Measurements from ENCODE around the gene PLIN1. TPM values are rescaled to one million over a fixed set of nuclear protein-coding genes. Genes with fewer than 3 reads are reported as not detected.

The PLIN1 gene
- total RNA-seq, 1 donor from 2014 or later, result 0.15 TPM

DNA sequence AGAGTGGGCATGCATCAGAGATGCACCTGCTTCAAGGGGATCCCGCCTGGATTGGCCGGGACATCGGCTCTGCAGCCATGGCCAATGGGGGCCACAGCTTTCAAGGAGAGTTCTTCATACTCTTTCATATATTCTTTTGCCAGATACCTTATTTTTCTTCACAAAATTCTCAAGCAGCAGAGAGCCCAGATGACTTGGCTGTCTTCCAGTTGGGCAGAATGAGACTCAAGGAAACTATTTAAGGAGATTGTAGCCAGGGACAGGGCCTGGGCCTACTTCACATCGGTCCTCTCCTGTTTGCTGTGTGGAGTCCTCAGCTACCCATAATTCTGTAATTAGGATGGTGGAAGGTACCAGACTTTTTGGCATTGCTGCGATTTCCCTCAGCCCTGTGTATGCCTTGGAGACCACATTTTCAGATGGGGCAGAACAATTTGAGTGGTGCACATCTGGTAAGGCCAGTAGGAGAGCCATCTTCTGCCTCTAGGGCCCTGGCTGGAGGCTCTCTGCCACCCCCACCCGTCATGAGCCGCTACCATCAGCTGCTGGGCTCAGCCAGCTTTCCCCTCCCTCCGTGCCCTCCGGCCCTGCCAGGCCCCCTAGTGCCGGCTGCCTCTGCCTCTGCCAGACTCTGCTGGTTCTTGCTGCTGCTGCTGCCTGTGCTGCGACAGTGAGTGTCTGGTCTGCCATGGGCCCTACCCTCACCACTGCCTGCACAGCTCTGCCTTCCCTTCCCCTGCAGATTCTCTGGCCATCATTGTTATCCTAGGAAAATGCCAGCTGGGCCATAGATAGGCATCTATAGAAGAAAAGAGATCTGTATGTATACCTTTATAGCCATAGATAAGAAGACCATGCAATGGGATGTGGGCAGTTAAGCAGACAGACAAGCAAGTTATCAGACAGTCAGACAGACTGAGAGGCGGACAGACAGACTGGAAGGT lies 6.7 kb downstream of the PLIN1 start:
- DNase-seq (ENCODE audit: low read depth), result no peak

DNA sequence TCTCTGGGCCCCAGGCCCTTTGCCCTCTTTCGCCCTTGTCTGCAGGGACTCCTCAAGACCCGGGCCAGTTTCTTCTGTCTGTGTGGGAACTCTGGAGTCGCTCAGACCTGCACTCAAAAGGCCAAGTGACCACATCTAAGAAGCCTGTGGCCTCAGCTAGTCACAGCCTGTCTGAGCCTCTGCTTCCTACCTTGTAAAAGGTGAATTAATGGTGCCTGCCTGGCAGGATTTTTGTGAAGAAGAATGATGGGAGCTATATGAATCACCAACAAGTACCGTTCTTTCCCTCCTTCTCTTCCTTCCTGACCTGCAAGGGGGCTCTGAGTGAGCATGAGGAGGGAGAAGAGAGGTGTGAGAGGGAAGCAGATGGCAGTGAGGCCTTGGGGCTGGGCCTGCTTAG lies 7.5 kb downstream of the PLIN1 start:
- no peak for DNase-seq (ENCODE audit: low read depth)

DNA sequence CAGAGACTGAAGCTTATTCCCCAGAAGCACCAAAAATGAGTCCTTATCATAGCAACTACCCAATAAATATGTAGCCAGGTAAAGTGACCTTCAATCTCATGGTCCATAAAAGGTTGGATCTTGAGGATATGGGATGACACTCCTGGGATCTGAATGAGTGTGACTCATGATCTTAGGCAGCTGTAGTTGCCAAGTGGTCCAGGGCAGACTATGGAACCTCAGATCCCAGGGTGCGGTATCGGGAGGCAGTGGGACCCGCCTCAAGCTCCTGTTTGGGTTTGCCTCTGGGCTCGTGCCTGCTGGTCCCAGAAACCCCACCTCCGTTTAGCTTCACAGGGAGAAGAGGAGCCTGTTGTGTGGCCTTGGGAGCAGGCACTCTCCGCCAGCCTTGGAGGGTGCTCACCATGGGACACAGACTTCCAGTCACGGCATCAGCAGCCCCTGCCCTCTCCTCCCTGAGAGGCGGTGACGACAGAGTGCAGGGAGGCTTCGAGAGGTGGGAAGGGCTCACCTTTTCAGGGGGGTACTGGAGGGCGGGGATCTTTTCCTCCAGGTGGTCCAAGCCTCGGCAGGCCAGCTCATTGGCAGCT lies 8.1 kb downstream of the PLIN1 start:
- no peak for DNase-seq (ENCODE audit: low read depth)

DNA sequence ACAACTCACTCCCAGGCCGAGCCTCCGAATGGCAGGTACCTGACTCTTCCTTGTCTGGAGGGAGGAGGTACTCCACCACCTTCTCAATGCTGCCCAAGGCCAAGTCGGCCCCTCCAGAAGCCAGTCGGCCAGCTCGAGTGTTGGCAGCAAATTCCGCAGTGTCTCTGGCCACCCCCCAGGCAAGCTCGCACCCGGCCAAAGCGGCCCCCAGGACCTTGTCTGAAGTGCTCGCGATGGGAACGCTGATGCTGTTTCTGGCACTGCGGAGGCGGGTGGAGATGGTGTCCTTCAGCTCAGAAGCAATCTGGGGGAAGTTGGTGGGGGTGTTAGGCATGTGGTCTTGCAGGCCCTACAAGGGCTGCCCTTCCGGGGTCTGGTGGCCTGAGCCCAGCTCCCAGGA lies 9.2 kb downstream of the PLIN1 start:
- DNase-seq (ENCODE audit: low read depth), result no peak

DNA sequence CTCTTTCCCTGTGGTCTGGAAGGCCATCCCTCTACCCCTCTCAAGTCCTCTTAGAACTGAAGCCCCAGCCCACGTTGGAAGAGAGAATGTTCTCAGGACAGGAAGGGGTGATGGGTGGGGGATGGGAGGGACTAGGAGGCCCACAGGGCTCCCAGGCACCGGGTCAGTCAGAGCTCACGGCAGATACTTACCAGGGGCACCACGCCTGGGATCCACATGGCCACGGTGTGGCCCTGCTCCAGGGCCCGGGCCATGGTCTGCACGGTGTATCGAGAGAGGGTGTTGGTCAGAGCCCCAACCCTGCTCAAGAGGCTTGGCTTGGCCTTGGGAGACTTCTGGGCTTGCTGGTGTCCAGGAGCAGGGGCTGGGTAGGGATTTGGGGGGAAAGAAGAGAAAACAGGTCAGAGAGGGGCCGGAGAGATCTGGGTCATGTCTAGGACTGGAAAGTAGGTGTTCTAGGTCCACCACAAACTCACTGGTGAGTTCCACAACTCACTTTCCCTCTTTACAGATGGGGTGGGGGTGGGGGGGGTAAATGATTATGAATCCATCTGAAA lies 9.8 kb downstream of the PLIN1 start:
- no peak for DNase-seq (ENCODE audit: low read depth)

DNA sequence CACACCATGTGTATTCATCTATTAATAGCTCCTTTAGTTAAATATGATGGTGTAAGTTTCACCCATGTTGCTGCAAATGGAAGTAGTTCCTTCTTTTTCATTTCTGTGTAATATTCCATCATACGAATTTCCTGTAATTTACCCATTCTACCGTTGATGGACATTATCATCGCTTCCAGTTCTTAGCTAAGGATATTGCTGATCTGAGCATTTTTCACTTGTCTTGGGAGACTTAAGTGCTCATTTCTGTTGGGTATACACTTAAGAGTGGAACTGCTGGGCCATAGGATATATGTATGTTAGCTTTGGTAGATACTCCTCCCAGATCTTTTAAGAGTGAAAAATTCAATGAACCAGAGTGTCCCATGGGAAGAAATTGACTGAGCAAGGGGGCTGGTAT lies 11.0 kb downstream of the PLIN1 start:
- no peak for DNase-seq (ENCODE audit: low read depth)

DNA sequence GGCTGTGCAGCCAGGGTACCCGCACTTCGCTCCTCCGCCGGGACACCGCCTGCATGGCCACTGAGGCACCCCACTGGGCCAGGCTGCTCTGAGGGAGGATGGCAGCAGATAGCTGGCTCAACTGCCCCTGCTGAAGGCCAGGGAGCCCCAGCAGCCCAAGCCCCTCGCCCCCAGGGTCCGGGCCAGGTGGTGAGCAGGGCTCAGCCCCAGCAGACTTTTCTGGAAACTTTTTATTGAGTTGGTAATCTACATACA lies 11.5 kb downstream of the PLIN1 start:
- DNase-seq (ENCODE audit: low read depth), result no peak

DNA sequence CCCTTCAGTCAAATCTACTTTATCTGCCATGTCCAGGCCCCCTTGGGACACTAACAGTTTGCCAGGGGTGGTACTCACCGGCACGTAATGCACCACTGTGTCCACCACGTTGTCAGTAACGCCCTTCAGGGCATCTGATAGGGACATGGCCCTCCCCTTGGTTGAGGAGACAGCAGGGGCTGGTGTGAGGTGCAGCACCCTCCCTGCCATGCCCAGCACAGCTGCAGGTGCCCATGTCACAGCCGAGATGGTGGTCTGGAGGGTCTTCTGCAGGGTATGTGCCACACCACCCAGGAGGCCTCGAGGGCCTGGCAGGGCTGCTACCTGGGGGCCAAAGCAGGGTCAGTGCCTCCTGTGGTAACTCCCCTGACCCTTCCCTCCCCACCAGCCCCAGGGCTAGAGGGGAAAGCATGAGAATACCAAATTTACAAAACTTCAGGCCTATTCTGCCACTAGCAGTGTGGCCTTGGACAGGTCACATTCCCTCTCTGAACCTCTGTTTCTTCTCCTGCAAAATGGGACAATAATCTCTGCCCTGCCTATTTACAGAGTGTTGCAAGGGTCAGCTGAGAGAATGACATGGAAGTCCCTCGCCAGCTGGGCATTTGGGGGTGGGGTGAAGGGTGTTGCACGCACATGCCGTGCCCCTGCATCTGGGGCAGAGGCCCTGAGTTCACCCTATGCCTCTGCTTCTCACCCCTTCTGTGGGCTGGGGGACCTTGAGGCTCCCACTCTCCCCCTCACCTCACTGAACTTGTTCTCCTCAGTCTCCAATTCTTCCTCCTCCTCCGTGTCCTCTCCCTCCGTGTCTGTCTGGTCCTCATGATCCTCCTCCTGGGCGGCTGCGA lies 12.1 kb downstream of the PLIN1 start:
- no peak for DNase-seq (ENCODE audit: low read depth)

DNA sequence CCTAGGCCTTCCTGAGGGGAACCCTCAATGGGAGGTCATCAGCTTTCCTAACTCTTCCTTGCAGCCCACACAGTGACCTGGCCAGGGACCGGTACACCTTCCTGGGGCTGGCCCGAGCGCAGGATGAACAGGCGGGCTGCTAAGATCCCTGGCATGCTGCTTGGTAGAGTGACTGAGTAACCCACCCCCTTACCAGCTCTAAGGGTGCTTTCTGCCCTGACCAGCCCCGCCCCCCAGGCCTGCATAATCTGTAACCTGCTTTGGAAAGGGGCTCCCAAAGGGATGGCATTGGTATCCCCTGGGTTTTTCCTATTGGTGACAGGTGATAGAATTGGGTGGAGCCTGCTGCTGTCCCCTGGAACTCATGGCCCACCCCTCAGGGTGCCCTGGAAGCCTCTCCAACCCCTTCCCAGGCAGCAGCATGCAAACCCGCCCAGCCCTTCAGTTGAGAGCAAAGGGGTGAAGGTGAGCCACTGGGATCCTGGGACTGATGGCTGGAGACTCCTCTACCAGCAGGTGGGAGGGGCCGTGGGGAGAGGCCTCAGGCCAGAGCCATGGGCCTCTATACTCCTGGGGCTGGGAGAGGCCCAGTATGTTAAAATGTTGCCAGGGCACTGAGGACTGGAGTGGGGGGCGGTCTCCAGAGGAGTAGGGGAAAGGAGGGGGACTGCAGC lies 12.8 kb downstream of the PLIN1 start:
- no peak for DNase-seq (ENCODE audit: low read depth)

DNA sequence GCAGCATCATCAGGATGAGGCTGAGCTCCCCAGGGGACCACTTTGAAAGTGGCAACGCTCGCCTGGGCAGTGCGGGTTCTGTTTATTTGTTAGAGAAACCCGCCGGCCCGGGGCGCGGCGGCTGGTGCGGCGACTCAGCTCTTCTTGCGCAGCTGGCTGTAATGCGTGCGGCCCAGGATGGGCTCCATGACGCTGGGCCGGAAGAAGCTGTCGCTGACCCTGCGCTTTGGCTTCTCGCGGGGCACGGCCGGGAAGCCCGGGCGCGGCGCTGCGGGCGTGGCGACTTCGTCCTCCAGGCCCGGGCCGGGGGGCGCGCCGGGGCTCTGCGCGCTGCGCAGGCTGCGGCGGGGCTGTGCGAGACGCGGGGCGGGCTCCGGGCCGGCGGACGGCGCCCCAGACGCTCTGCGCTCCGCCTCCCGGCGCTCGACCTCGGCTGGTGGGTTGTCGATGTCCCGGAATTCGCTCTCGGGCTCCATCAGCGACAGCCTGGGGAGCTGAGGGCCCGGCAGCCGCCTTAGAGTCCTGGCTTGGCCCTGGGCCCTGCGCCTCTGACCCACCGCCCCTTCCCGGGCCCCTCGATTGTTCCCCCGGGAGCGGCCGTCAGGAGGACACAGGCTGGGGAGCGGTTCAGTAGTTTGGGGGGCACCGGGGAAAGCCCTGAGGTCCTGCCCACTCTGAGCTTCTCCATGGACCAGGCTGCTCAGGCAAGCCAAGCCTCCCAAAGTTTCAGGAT lies 13.6 kb downstream of the PLIN1 start:
- no peak for DNase-seq (ENCODE audit: low read depth)

DNA sequence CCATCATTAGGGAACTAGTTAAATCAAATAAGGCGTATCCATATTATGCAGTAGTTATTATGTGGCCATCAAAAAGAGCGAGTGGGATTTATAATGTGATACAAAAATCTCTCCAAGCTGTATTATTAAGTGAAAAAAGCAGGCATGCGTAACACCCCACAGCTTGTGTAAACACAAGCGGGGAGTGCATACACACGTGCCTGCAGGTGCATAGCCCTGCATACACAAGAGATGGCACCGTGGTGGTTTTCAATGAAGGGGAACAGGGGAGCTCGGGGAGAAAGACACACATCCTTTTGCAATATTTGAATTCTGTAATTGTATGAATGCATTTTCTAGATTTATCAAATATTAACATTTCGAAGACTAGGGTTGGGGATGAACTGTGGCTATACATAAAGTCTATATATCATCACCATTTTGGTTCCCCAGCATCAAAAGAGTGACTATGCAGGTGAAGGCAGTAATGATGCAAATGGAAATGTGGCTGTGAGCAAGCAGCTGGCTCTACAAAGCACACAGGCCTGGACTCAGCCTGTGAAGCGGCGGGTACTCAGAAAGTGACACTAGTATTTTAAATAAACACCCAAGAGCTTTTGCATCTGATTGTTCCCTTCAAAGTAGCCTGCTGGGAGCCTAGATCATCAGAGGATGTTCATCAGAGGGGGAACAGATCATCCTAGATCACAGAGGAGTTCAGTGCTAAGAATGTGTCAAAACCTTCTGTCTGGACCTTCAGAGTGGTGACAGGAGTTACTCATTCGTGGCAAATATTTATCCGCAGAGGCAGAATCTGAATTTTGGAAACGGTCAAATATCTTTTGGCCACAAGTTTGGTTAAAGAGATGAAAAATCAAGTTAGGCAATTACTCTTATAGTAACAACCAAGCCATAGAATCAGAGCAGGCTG lies 14.5 kb downstream of the PLIN1 start:
- no peak for DNase-seq (ENCODE audit: low read depth)

DNA sequence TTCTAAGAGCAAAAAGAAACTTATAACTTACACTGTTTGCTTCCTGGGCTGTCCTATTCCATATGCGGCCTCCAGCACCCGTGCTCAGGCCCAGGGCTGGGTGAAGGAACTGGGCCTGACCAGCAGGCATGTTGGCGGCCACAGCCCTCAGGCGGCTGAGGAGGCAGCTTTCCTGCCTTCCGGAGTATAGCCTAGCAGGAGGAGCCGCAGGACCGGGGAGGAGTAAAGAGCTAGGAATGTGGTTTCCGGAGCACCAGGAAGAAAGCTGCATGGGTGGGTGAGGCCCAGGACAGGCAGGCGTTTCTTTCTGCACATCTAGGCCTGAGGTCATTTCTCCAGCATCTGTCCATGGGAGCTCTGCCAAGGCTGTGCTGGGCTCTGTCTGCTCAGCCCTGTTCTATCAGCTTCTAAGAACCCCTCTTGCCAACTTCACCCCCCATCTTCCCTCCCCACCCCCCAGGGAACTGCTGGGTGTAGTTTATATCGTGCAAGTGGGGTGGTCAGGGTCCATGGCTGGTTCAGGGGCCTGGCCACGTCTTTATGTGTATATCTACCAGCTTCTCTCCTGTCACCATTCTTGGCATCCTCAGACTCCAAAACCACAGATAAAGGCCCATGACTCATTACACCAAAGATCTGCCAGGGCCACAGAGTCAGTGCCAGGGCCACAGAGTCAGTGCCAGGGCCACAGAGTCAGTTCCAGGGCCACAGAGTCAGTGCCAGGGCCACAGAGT lies 16.1 kb downstream of the PLIN1 start:
- DNase-seq (ENCODE audit: low read depth), result no peak

DNA sequence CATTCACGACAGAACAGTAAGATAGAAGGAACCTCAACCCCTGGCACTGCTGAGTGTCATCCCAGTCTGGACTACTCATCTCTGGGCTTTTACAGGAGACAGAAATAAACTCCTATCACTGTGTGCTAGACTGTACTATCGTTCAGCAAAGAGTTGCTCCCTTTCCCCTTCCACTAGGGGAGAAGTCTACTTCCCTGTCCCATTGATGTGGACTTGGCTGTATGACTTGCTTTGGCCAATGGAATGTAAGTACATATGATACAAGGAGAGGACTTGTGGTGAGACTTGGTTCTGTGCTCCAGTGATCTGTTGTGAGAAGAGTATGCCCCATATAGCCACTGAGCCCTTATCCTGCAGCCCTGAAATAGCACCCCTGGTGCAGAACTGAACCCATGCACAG lies 18.6 kb downstream of the PLIN1 start:
- DNase-seq (ENCODE audit: low read depth), result no peak

DNA sequence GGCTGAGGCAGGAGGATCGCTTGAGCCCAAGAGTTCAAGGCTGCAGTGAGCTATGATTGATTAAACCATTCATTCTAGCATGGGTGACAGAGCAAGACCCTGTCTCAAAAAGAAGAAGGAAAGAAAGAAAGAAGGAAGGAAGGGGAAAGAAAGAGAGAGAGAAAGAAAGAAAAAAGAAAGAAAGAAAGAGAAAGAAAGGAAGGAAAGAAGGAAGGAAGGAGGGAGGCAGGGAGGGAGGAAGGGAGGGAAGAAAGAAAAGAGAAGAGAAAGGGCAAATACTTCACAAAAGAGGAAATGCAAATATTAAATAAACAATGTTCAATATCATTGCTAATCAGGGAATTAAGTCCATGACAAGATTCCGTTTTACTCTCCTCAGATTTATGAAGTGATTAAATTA lies 19.9 kb downstream of the PLIN1 start:
- DNase-seq (ENCODE audit: low read depth), result no peak

DNA sequence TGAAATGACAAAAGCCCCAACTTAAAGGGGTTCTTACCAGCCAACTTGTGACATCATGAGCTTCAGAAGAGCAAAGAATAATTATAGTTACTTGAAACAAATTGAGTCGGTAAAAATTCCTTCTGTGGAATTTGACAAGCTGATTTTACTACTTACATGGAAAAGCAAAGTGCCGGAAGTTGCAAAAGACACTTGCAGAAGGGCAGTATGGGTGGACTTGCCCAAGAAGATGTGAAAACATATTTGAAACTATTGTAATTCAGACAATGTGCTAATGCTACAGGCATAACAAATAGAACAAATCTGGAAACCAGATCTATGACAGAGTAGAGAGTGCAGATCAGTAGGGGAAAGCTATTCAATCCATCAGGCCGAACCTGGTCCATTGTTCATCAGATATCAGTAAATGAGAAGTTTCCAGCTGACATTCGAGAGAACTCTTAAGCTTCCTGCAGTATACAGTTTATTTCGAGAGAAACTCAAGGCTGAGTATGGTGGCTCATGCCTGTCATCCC lies 21.4 kb downstream of the PLIN1 start:
- DNase-seq (ENCODE audit: low read depth), result no peak

DNA sequence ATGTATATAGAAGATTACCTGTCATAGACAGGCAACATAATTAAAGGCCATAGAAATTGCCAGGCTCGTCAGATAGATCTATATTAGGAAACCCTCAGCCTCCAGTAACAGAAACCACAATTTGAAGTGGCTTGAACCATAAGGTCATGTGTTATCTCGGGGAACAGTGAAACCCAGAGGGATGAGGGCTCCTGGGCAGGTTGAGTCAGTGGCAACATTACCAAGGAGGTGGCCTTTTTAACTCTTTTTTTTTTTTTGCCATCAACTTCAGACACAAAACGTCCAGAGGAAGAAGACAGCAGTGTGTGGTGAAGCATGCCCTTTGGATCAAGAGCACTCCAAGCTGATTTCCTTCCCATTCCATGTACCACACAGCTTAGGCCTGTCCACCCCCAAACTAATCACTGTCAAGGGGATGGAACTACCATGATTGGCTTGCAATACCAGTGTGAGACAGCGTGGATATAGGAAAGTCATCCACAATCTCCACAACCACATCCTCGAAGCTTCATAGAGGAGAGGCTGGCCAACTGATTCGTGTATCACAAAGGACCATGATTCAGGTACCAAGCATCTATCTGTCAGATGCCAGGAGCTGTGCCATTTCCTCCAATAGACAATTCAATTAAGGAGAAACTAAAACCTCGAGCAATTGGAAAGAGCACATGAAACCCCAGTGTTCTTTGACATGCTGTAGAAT lies 22.9 kb downstream of the PLIN1 start:
- no peak for DNase-seq (ENCODE audit: low read depth)

DNA sequence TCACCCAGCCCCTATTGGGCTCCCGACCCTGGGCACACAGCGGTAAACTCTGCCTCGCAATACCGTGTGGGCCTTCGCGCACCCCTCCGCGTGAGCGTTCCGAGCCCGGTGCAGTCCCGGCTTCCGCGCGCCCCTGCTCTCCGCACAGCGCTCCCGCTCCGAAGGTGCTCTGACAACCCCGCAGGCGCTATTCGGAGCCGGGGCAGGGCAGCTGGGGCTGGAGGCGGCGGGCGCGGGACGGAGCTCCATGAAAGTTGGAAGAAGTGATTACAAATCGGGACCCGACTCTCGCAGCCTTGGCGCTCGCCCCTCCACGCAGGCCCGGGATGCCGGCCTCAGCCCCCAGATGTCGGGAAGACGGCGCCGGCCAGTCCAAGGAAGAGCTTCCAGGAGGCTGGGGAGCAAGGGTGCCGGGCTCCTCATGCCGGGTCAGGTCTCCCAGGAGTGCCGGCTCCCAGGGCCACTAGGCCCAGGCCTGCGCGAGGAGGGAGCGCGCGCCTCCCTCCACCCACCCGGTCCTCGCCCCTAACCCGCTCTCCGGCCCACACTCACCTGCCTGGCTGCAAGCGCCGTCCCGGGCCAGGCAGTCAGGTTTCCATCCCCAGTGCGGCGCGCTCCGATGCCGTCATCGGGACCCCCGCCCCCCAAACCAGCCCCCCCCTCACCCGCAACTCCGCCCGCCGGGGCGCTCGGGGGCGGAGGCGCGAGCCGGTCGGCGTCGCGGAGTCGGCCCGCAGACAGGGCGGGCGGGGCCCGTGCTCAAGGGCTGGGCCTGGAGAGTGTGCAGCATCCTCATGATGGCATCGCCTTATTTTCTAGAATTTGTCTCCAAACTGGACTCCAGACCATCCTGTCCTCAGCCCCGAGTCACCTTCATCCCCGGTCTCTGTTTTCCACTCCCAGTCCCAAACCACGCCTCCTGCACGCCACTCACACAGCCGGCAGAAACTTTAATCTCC lies 24.0 kb downstream of the PLIN1 start, which contains the start of gene KIF7:
KIF7 (minus strand) TSS at position 621 of the 959 bp plus-strand sequence. CDS start 2,537 bp downstream, outside the sequence.
- DNase-seq (ENCODE audit: low read depth), result no peak
